GM21528 (cell line): ENCODE data around the gene NEMP1.
"Not testable (repeated sequence)": the region's sequence is repeated elsewhere in the genome, so short reads cannot be mapped to it uniquely, and the experiment has no call there.

Source experiments
- ATAC-seq: cut with Tn5 transposase; IDR thresholded peaks from one replicate; pipeline ENCODE4 v1.9.1; 2021; ENCODE audit warnings: mild to moderate bottlenecking, moderate library complexity; ENCODE audit not compliant: unreplicated experiment, low FRiP score

NEMP1 gene

GRCh38 chr12:57092876-57093414 lies 14.4 kb upstream of the NEMP1 start:
- ATAC-seq = no peak

- ATAC-seq = no peak
These were observed 13.9 kb upstream of the NEMP1 start for GRCh38 chr12:57092529-57092862.

- no peak for ATAC-seq
These were observed 13.3 kb upstream of the NEMP1 start for GRCh38 chr12:57091638-57092528.

GRCh38 chr12:57090924-57091637 lies 12.5 kb upstream of the NEMP1 start:
- ATAC-seq = no peak

- ATAC-seq = no peak
These were observed 11.9 kb upstream of the NEMP1 start for GRCh38 chr12:57090490-57090889.

- ATAC-seq = no peak
These were observed 11.0 kb upstream of the NEMP1 start for GRCh38 chr12:57089271-57090245.

- peak; percentile 47 for ATAC-seq
These were observed 10.0 kb upstream of the NEMP1 start, which contains the start of gene NAB2 for GRCh38 chr12:57088354-57089270. Gene NAB2 (plus strand): TSS chr12:57089114. CDS start chr12:57089272, 158 bp downstream.

- peak; percentile 35 for ATAC-seq
These were observed 9.2 kb upstream of the NEMP1 start for GRCh38 chr12:57087691-57088353.

GRCh38 chr12:57087010-57087690 lies 8.6 kb upstream of the NEMP1 start:
- peak; percentile 25 for ATAC-seq

GRCh38 chr12:57086493-57087009 lies 8.0 kb upstream of the NEMP1 start:
- no peak for ATAC-seq

GRCh38 chr12:57085999-57086492 lies 7.5 kb upstream of the NEMP1 start:
- ATAC-seq = no peak

GRCh38 chr12:57080855-57081254 lies 2.3 kb upstream of the NEMP1 start:
- ATAC-seq = no peak

- no peak for ATAC-seq
These were observed 1.2 kb upstream of the NEMP1 start for GRCh38 chr12:57079821-57080220.

- ATAC-seq = not testable (repeated sequence)
These were observed 4.8 kb downstream of the NEMP1 start for GRCh38 chr12:57073566-57074450.

- no peak for ATAC-seq
These were observed 5.9 kb downstream of the NEMP1 start for GRCh38 chr12:57072661-57073060.

GRCh38 chr12:57069523-57069922 lies 9.1 kb downstream of the NEMP1 start:
- peak; percentile 63 for ATAC-seq

GRCh38 chr12:57066245-57066644 lies 12.3 kb downstream of the NEMP1 start:
- no peak for ATAC-seq
